ENCODE data around the gene ULK4. TPM values are rescaled to one million over a fixed set of nuclear protein-coding genes. Genes with fewer than 3 reads are reported as not detected.

Gene ULK4
- total and polyA plus RNA-seq, 9 of the 15 experiments (the other 6 are each of a cell fraction or from before 2014, with no cell fraction given), result 3.0 to 5.9 (median 3.5) TPM

DNA sequence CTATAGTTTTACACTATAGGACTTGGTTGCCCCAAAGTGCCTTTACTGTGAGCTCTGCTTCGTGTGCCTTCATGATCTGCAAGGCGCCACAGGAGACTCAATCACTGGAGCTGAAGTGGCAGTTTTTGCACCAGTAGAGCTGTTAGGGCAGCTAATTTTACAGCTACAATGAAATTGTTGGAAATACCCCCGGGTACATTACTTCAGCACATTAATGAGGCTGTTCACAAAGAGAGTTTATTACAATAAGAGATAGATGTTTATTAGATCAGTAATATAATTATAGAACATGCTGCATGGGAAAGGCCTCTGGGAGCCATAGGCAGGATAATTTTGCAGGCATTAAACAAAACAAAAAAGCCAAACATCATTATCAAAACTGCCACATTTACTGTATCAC, 531.5 kb downstream of the ULK4 start (continued):
- TF ChIP-seq, protein P1, sequence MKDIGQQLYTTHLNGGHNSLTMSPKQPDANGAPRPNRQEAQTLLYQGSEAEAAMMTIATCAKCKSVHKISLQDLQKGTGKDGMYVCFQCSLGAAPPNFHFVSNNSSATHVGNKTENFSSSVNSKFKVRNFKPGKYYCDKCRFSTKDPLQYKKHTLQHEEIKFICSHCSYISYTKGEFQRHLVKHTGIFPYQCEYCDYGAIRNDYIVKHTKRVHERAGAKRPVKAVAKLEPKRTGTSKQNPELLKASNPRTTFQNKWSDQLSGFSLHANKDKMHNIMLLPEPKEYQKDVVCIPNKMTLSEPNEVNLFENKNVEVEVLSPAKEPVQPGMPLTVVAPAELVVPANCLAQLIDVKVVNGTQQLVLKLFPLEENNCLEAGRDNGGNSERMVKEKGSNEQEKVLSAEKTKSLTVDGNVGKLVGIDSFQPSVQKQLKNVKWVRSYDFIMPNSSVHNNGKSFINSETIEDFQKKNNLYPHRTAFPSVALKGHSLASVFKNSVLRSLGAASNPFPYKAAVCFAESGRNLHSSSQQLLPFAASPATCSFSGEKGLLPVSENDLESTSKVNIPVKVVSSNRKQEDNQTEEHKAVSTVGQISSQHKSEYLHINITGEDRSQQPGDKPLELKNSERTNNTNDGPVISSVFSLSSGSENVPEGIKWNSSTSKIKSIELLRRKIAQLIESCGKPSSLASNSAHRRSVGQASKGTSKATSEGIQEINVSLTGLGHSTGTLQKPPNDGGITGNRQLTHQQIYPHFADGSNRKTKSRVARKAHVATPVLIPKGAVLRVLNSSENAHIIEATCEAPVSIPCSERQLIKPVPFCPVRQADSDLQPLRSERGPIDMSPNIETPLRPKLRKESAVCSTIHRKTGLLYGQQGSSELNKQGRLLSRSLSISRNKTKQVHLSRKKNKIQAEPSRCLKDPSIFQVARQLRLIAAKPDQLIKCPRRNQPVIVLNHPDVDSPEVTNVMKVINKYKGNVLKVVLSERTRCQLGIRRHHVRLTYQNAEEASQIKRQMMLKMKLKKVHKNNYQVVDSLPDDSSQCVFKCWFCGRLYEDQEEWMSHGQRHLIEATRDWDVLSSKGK (CRISPR knock-in tag; IDR thresholded peaks at IDR 0.05), result no peak
- no peak for TF ChIP-seq MCM7 (IDR thresholded peaks at IDR 0.05)
- no peak for TF ChIP-seq ZNF347 (CRISPR knock-in tag; IDR thresholded peaks at IDR 0.05; ENCODE audit: low read depth)

DNA sequence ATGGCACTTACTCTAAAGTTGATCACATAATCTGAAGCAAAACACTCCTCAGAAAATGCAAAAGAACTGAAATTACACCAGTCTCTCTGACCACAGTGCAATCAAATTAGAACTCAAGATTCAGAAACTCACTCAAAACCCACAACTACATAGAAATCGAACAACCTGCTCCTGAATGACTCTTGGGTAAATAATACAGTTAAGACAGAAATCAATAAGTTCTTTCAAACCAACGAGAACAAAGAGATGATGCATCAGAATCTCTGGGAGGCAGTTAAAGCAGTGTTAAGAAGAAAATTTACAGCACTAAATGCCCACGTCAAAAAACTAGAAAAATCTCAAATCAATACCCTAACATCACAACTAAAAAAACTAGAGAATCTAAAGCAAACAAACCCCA, 535.4 kb downstream of the ULK4 start:
- POLR2A ChIA-PET, result interaction anchor here (1.5 kb wide), 1 partner anchor 9 kb away, joined by 3 read pairs; no protein-coding TSS in a partner anchor
- WGBS (ENCODE audit: insufficient coverage, low coverage, missing lambda C conversion rate), result 0% methylated on average over 3 of the region's 3 CpGs
- TF ChIP-seq GATAD2B (IDR thresholded peaks at IDR 0.05; ENCODE audit: borderline replicate concordance) (no peak), E2F3 (CRISPR knock-in tag; IDR thresholded peaks at IDR 0.05) (no peak), ELF4 (CRISPR knock-in tag; IDR thresholded peaks at IDR 0.05) (no peak), KDM5B (IDR thresholded peaks at IDR 0.05; ENCODE audit: insufficient replicate concordance, low read depth, low read length) (no peak), POLR2AphosphoS5 (IDR thresholded peaks at IDR 0.05; ENCODE audit: control insufficient read depth, insufficient read depth, low read depth, low read length) (no peak)
- TF ChIP-seq, protein P2, sequence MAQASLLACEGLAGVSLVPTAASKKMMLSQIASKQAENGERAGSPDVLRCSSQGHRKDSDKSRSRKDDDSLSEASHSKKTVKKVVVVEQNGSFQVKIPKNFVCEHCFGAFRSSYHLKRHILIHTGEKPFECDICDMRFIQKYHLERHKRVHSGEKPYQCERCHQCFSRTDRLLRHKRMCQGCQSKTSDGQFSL (CRISPR knock-in tag; IDR thresholded peaks at IDR 0.05), result no peak
- TF ChIP-seq, protein P2 (tag; IDR thresholded peaks at IDR 0.05), result no peak
- TF ChIP-seq, protein P3, sequence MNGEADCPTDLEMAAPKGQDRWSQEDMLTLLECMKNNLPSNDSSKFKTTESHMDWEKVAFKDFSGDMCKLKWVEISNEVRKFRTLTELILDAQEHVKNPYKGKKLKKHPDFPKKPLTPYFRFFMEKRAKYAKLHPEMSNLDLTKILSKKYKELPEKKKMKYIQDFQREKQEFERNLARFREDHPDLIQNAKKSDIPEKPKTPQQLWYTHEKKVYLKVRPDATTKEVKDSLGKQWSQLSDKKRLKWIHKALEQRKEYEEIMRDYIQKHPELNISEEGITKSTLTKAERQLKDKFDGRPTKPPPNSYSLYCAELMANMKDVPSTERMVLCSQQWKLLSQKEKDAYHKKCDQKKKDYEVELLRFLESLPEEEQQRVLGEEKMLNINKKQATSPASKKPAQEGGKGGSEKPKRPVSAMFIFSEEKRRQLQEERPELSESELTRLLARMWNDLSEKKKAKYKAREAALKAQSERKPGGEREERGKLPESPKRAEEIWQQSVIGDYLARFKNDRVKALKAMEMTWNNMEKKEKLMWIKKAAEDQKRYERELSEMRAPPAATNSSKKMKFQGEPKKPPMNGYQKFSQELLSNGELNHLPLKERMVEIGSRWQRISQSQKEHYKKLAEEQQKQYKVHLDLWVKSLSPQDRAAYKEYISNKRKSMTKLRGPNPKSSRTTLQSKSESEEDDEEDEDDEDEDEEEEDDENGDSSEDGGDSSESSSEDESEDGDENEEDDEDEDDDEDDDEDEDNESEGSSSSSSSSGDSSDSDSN (IDR thresholded peaks at IDR 0.05; ENCODE audit: borderline replicate concordance in 1 of 2, low read depth in 2 of 2, low read length in 2 of 2), result no peak
- TF ChIP-seq, protein P4, sequence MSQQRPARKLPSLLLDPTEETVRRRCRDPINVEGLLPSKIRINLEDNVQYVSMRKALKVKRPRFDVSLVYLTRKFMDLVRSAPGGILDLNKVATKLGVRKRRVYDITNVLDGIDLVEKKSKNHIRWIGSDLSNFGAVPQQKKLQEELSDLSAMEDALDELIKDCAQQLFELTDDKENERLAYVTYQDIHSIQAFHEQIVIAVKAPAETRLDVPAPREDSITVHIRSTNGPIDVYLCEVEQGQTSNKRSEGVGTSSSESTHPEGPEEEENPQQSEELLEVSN (IDR thresholded peaks at IDR 0.05; ENCODE audit: borderline replicate concordance in 1 of 2, extremely low read depth in 1 of 2, insufficient read depth in 1 of 2, insufficient read length in 1 of 2, low read depth in 1 of 2, low read length in 1 of 2, poor library complexity in 1 of 2, severe bottlenecking in 1 of 2), result no peak

More for the DNA sequence above, 535.4 kb downstream of the ULK4 start:
- Histone ChIP-seq H3K4me3 (no peak overlapping the region), H3K9me1 (ENCODE audit: control insufficient read depth, insufficient read depth, low read length) (no peaks in the 10 kb centered on the region), H3K9ac (ENCODE audit: insufficient read depth in 1 of 2, low read depth in 2 of 2, low read length in 2 of 2) (no peak overlapping the region), H3K27me3 (ENCODE audit: control insufficient read depth in 2 of 2, insufficient read depth in 2 of 2, low read length in 2 of 2) (peaks cover 0 to 7% of the 10 kb centered on the region in 2 experiments; a peak in 1 of 5 replicates), H2AFZ (ENCODE audit: low read depth, low read length) (no peak overlapping the region), H3K79me2 (ENCODE audit: control insufficient read depth, insufficient read depth, low read length) (no peaks in the 10 kb centered on the region), H3K4me2 (ENCODE audit: insufficient read depth, low read length) (no peak overlapping the region), H3K36me3 (ENCODE audit: control insufficient read depth, insufficient read depth, low read length) (no peaks in the 10 kb centered on the region), H3K4me1 (replicated peaks in 1 of 2; ENCODE audit: control insufficient read depth in 2 of 2, insufficient read depth in 2 of 2, low read length in 2 of 2) (no peaks in the 10 kb centered on the region), H4K20me1 (replicated peaks; ENCODE audit: control insufficient read depth, insufficient read depth, low read length) (no peaks in the 10 kb centered on the region), H3K27ac (ENCODE audit: extremely low read depth, low read depth, low read length) (no peak overlapping the region), H3K9me3 (replicated peaks; ENCODE audit: control insufficient read depth, insufficient read depth, low read depth, low read length) (no peaks in the 10 kb centered on the region)
- intact Hi-C loops (cut with micrococcal nuclease), result no loop called here
- in situ Hi-C loops (cut with MboI), result no loop called here
- no TSS peak for BruUV-seq (replicated peaks)
- CTCF ChIA-PET (ENCODE audit: low intra/inter-chr PET ratio), result no interaction called here
- ATAC-seq (no peak), DNase-seq (ENCODE audit: extremely low read depth in 1 of 4, low spot score in 3 of 4) (no peak), FAIRE-seq (no peak)

Data from K562 (cell line).